Lower leg skin (tissue), 4 donors: ENCODE results near the gene CAVIN3. TPM values are rescaled to one million over a fixed set of nuclear protein-coding genes. Genes with fewer than 3 reads are reported as not detected.

Experiments used
- DNase-seq, 2 donors: peaks; one replicate each; pipeline ENCODE4 v3.0.0-alpha.2; 2019; ENCODE audit warnings: low spot score in 2 of 2
- H3K4me3 ChIP-seq: fragments of 200-600 bp; sonication (generic); 2 replicates; pipeline ENCODE4 v1.5.1; 2017; ENCODE audit warnings: mild to moderate bottlenecking, low read depth; ENCODE audit not compliant: poor library complexity, severe bottlenecking
- CTCF ChIP-seq, 3 donors: fragments of 450-650 bp; IDR thresholded peaks; one replicate each; pipeline ENCODE4 v1.5.1; 2016; ENCODE audit warnings: antibody characterized with exemption in 3 of 3, mild to moderate bottlenecking in 3 of 3, moderate library complexity in 2 of 3
- POLR2A ChIP-seq, 2 donors: fragments of 450-650 bp; IDR thresholded peaks; one replicate each; pipeline ENCODE4 v1.6.1; 2016 to 2017; ENCODE audit warnings: antibody characterized with exemption in 2 of 2, mild to moderate bottlenecking in 1 of 2, moderate library complexity in 1 of 2
- WGBS, 2 donors: methylation state at CpG; one replicate each; pipeline ENCODE4 v1.1.5; 2018; 5-methylcytosine and 5-hydroxymethylcytosine counted together
- intact Hi-C: fragments of 100-400 bp; cut with DNase I; formaldehyde crosslinking; loops from one replicate; pipeline ENCODE4 v1.15.0; 2023; ENCODE audit warnings: low total_unique reads
- total RNA-seq, 4 donors: library from RNA; depleted of rRNA; stranded (reverse); fragments of >200 nt; gene quantifications; one replicate each; pipeline ENCODE4 v1.1.0, GENCODE V29; 2016

The CAVIN3 gene
- total RNA-seq, 4 donors from 2014 or later = 27.1 to 96.9 (median 48.9) TPM

DNA sequence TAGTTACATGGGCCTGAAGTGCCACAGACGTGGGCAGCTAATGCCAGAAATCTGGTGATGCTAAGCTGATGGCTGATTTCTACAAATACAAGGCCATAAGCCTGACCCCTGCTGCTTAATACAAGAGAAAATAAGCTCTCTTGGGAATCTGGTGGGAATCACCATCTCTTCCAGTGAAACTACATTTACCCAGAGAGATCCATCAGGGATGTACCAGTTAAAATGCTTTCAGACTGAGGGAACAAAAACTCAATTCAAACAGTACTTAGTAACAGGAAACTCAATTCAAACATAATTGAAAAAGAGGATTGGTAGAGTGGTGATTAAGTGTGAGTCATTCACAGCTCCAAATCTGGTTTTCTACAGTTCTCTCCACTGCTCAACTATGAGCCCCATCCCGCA is 1.7 kb upstream of the CAVIN3 start:
- no peak overlapping the region for H3K4me3 ChIP-seq
- 35 to 39% methylated on average over 2 of the region's 2 CpGs for WGBS, 2 donors
- no peak for TF ChIP-seq POLR2A (IDR thresholded peaks at IDR 0.05)
- no peak for TF ChIP-seq CTCF (IDR thresholded peaks at IDR 0.05)
- intact Hi-C loops = no loop called here
- no peak for DNase-seq

GRCh38 chr11:6321356-6321755 is 1.1 kb upstream of the CAVIN3 start:
- H3K4me3 ChIP-seq = no peak overlapping the region
- peak; percentile 22 to 87 for DNase-seq
- TF ChIP-seq CTCF (IDR thresholded peaks at IDR 0.05) (no peak), POLR2A (IDR thresholded peaks at IDR 0.05) (no peak)
- intact Hi-C loops = no loop called here
- 36 to 50% methylated on average over 12 of the region's 12 CpGs for WGBS, 2 donors

DNA sequence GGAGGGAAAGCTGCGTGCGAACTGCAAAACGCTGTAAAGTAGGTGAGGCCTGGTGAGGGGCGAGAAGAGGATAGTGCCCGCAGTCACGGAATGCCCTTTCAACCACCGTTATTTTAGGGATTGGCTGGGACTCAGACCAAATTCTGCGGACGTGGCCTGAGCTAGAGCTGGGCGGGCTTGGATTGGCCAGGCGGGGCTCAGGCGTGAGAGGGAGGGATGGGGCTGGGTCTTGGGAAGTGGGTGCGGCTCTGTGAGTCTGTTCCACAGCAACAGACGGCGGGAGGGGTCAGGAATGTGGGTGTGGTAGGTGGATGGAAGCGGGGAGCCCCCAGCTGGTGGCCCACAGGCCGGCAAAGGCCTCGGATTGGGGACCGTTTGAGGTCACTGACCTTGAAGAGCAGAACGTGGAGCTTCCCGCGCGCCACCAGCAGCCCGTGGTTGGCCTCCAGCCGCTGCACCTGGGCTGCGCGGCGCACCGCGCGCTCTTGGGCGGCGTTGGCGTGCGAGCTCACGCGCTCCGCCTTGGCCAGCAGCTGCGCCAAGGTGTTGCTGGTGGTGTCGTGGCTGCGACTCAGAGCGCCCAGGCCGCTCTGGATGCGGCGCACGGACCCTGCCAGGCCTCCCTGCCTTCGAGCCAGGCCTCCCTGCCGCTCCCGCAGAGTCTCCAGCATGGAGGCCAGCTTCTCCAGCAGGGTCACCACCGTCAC is 444 bp downstream of the CAVIN3 start:
- peak overlapping the region; percentile 39 for H3K4me3 ChIP-seq
- DNase-seq = peak; percentile 91 to 97
- TF ChIP-seq CTCF (IDR thresholded peaks at IDR 0.05) (no peak), POLR2A (IDR thresholded peaks at IDR 0.05) (no peak)
- intact Hi-C loops = no loop called here
- 0% methylated on average over 21 to 40 of the region's 50 CpGs for WGBS, 2 donors

GRCh38 chr11:6319001-6319703 is 1.1 kb downstream of the CAVIN3 start:
- no peak for TF ChIP-seq CTCF (IDR thresholded peaks at IDR 0.05)
- no peak for TF ChIP-seq POLR2A (IDR thresholded peaks at IDR 0.05)
- DNase-seq = peak; percentile 20 to 86
- H3K4me3 ChIP-seq = peak overlapping the region; percentile 39
- WGBS, 2 donors = 1 to 6% methylated on average over 20 to 24 of the region's 37 CpGs
- intact Hi-C loops = no loop called here

DNA sequence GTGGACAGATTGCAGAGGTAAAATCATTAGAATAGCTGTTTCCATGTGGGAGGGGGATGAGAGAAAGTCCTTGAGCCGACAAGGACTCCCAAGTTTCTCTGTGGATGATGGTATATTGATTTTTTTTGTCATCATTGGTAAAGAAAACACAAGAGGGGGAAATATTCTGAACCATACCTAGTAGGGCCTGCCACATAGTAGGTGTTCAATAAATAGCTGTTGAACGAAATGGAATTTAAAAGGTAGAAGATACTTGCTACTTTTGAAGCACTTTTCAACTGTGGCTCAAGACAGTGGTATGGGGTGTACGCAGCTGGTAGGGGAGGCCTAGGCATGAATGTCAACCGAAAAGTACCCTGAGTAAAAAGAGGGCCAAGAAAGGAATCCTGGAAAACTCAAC is 2.1 kb downstream of the CAVIN3 start:
- WGBS, 2 donors = 65 to 86% methylated on average over 4 of the region's 4 CpGs
- intact Hi-C loops = no loop called here

More for the DNA sequence above, 2.1 kb downstream of the CAVIN3 start:
- no peak overlapping the region for H3K4me3 ChIP-seq
- DNase-seq = no peak
- TF ChIP-seq CTCF (IDR thresholded peaks at IDR 0.05) (no peak), POLR2A (IDR thresholded peaks at IDR 0.05) (no peak)
